Epidermal melanocyte (primary cell): Measurements from ENCODE around the gene LPIN1.
"Not testable (repeated sequence)": the region's sequence is repeated elsewhere in the genome, so short reads cannot be mapped to it uniquely, and the experiment has no call there.

Source experiments
- DNase-seq: peaks from one replicate; pipeline ENCODE4 v3.0.0; 2011; ENCODE audit warnings: low spot score; ENCODE audit not compliant: insufficient read length

Gene LPIN1

GRCh38 chr2:11832531-11832930 is 86.1 kb downstream of the LPIN1 start:
- DNase-seq: no peak

GRCh38 chr2:11833601-11834000 is 87.2 kb downstream of the LPIN1 start:
- DNase-seq: no peak

GRCh38 chr2:11835403-11835802 is 89.0 kb downstream of the LPIN1 start:
- no peak for DNase-seq

- no peak for DNase-seq
These were observed 90.3 kb downstream of the LPIN1 start for GRCh38 chr2:11836647-11837219.

GRCh38 chr2:11837875-11838734 is 91.7 kb downstream of the LPIN1 start:
- DNase-seq: no peak

GRCh38 chr2:11839916-11840315 is 93.5 kb downstream of the LPIN1 start:
- DNase-seq: no peak

GRCh38 chr2:11842336-11842735 is 95.9 kb downstream of the LPIN1 start:
- no peak for DNase-seq

GRCh38 chr2:11844798-11845197 is 98.4 kb downstream of the LPIN1 start:
- not testable (repeated sequence) for DNase-seq

- DNase-seq: not testable (repeated sequence)
These were observed 101.5 kb downstream of the LPIN1 start for GRCh38 chr2:11847935-11848334.

GRCh38 chr2:11850082-11850481 is 103.7 kb downstream of the LPIN1 start:
- no peak for DNase-seq

GRCh38 chr2:11852526-11853196 is 106.2 kb downstream of the LPIN1 start:
- DNase-seq: no peak

- no peak for DNase-seq
These were observed 106.8 kb downstream of the LPIN1 start for GRCh38 chr2:11853197-11853588.

GRCh38 chr2:11855064-11855760 is 108.8 kb downstream of the LPIN1 start:
- no peak for DNase-seq

GRCh38 chr2:11856095-11856494 is 109.7 kb downstream of the LPIN1 start:
- DNase-seq: no peak

GRCh38 chr2:11858883-11859282 is 112.5 kb downstream of the LPIN1 start:
- DNase-seq: no peak

GRCh38 chr2:11859975-11860374 is 113.5 kb downstream of the LPIN1 start:
- not testable (repeated sequence) for DNase-seq

- DNase-seq: no peak
These were observed 114.6 kb downstream of the LPIN1 start for GRCh38 chr2:11861044-11861443.

- DNase-seq: no peak
These were observed 115.6 kb downstream of the LPIN1 start for GRCh38 chr2:11862049-11862448.

GRCh38 chr2:11863103-11863502 is 116.7 kb downstream of the LPIN1 start:
- no peak for DNase-seq

GRCh38 chr2:11863513-11864328 is 117.3 kb downstream of the LPIN1 start:
- DNase-seq: peak; percentile 96

- DNase-seq: no peak
These were observed 118.3 kb downstream of the LPIN1 start for GRCh38 chr2:11864724-11865123.
